ENCODE results near the gene GAS1.

The GAS1 gene

DNA sequence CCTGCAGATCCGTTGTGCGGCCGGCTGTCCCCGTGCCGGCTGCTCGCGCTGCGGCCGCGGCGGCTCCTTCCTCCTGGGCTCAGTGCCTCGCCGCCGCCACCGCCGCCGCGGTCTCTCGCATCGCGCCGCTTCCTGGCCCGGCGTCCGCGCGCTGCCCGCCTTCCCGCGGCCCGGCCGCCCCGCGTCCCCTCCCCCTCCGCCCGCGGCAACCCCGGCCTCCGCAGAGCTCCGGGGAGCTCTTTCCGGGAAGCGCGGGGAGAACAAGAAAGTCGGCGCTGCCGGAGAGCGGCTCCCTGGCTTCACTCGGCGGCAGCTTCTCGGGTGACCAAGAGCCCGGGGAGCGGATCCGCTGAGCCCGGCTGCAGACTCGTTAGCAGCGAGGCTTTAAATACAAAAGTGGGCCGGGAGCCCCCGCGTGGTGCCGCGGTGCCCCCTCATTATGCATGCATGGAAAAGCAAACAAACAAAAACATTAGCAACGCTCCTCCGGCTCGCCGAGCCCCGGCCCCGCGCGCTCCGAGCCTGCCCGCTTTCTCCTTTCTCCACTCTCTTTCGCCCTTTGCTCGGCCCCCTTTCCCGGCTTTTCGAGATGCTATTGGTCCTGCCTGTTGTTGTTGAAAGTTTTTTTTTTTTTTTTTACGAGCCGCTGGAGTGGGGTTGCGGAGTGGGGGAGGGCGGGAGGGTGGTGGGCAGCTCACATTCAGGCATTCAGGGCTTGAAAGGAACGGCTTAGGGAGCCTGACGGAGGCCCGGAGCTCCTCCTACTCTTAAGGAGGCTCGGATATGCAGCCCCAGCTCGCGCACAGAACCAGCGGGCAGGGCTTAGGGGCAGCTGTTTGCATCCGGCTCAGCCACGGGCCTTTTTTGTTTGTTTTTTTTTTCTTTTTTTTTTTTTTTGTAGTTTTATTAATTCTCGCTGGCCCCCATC is at the start of gene GAS1:
Gene GAS1, minus strand, starts transcription at position 361 of the 928 bp plus-strand sequence. CDS start 727 bp downstream, outside the sequence.
- FAIRE-seq: no peak

DNA sequence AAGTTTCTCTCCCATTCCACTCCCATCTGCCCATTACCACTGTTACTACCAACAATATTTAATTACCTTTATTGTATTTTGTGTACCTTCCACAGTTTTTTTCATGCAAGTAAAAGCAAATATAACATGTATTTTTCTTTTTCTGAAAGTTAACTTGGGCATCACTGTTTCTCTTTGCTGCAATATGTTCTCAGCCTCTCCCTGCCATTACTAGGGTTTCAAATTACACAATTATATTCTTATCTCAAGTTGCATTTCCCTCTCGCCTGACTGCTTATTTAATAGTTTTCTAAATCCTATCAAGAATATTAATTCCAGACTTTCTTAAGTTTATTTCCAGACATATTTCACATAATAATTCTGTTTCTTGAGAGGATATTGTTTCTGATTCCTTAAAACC is 46.9 kb upstream of the GAS1 start:
- no peak for FAIRE-seq

- no peak for FAIRE-seq
Observed at GRCh38 chr9:86993830-86994229, 46.5 kb upstream of the GAS1 start.

- no peak for FAIRE-seq
Observed at GRCh38 chr9:86991077-86991476, 43.8 kb upstream of the GAS1 start.

- FAIRE-seq: no peak
Observed at GRCh38 chr9:86990290-86990689, 43.0 kb upstream of the GAS1 start.

DNA sequence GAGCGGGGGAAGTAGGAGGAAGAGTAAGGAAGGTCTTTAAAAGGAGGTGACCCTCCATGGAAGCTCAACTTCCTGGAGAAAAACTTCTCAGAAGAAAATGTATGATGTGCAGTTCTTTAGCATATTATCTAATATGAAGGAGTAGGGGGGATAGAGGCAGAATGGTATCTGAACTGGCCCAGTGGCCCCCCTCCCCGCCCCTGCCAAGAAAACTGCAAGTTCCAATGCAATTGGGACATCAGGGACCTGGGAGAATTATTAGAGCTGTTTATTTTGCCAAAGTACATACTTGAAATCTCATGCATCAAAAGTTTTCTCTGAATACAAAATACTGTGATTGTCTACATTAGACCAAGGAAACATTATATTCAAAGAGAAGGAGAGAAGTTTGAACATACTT is 40.6 kb upstream of the GAS1 start:
- no peak for FAIRE-seq

- no peak for FAIRE-seq
Observed at GRCh38 chr9:86985132-86985647, 37.9 kb upstream of the GAS1 start.

GRCh38 chr9:86983620-86984259 is 36.4 kb upstream of the GAS1 start:
- FAIRE-seq: no peak

GRCh38 chr9:86983249-86983619 is 35.9 kb upstream of the GAS1 start:
- no peak for FAIRE-seq

GRCh38 chr9:86980802-86981201 is 33.5 kb upstream of the GAS1 start:
- no peak for FAIRE-seq

DNA sequence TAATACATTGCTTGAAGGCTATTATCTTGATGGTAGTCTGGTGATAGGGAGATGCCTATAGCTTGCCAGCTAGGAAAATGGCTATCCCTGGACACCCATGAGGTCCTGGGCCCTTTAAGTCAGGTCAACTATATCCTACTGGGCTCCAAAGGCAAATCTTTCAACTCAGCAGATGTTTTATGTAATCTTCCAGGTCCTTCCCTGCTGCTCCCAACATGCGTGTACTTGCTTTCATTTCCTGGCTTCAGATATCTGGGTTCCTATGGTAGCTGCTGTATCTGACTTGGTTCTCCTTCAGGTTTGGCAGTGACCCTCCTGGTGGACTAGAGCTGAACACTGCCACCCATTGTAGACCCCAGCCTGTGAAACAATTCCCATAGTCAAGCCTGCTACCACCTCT is 32.4 kb upstream of the GAS1 start:
- FAIRE-seq: no peak

GRCh38 chr9:86978922-86979474 is 31.7 kb upstream of the GAS1 start:
- FAIRE-seq: no peak

DNA sequence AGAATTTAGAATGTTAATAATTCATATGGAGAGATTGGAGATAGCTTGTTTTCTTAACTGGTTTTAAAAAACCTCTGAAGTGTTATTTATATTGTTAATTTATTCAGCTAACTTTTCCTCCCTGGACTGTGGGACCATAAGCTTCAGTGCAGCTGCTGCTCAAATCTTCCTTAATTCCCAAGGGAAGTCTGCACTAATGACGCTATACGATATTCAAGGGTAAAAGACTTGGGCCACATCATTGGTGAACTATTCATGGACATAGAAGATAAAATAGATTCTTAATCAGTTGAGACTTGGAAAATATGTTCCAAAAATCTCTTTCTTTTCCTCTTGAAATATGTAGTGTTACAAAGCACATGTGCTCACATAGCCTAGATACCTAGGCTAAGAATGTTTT is 31.1 kb upstream of the GAS1 start:
- no peak for FAIRE-seq

- FAIRE-seq: no peak
Observed at GRCh38 chr9:86977205-86977835, 30.0 kb upstream of the GAS1 start.

DNA sequence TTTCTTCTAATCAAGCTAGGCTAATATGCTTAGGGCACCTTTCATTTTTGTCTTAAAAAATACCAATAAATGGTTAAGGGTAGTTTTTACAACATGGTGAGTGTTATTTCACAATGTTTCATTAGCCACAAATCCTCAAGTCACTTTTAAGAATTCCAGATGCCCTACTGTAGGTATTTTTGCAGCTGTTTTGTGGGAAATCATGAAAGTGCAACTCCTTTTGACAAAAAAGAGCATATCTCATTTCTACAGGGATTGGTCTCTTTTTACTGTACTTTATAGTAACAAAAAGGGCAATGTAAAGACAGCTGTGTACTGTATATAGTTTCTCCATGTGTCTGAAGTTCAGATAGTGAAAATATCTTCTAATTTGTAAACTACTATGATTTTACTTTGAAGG is 28.3 kb upstream of the GAS1 start:
- no peak for FAIRE-seq

DNA sequence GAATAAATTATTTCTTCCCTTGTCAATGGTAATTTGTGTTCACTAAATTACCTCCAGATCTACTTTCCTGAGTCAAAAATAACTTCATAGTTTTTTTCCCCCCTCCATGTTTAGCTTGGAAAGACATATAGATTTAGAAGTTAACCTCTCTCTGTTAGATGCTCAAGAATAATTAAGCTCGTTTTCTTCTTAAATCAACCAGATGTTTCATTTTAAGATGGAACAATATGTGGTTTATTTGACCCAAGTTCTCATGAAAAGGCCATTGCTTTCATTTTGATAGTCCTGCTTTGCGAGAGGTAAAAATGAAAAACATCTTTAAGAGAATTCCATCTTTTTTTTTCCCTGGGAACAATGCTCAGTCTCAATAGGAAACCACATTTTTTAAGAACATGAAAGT is 27.7 kb upstream of the GAS1 start:
- FAIRE-seq: no peak

DNA sequence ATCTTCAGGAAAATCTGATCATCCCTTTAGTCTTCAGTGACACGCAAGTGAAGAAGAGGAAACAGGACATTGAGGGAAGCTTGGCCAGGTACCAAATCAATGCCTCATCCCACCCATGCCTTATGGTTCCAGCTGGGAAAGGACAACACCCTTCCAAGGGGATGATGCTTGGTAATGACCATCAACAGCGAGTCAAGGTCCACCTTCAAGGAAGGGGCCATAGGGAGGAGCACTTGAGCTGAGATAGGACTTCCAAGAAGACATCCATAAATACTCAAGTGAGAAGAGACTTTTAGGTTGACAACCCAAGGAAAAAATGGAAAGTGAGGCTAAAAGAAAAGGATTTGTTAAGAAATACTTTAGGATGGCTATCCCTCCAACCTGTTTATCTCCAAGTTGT is 27.1 kb upstream of the GAS1 start:
- FAIRE-seq: no peak

DNA sequence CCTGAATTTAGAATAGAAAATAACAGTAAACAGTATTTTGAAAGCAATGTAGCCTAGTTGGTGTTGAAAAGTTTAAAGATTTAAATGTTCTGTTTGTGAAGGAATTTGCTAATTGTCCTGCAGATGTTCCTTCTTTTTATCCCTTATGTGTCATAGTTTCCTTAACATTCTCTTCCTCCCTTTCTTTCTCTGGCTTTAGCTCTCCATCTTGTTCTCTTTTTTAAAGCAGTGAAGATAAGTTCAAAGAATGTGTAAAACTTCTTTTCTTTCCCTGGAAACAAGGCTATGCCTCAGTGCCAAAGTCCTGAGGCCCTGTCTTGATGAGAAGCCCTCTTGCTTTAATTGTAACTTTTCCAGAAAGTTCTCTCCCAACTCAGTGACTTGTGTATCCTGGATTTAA is 24.4 kb upstream of the GAS1 start:
- FAIRE-seq: no peak

- no peak for FAIRE-seq
Observed at GRCh38 chr9:86968258-86968920, 21.1 kb upstream of the GAS1 start.

DNA sequence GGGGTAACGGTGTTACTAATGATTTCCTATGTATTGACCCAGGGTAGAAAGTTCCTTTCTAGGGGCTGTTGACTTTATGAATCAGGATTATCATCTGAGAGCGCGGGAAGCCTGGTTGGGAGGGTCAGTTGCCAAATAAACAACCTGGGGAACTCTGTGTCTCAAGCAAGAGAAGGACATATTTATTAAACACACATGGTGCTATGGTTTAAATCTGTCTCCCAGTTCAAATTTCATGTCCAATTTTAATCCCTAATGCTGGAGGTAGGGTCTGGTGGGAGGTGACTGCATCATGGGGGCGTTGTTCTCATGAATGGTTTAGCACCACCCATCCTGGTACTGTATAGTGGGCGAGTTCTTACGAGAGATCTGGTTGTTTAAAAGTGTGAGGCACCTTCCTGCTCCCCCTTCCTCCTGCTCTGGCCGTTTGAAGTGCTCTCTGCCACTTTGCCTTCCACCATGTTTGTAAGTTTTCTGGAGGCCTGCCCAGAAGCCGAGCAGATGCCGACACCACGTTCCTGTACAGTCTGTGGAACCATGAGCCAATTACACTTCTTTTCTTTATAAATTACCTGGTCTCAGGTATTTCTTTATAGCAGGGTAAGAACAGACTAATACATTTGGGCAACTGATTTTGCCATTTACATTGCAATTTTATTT is 19.7 kb upstream of the GAS1 start:
- FAIRE-seq: no peak

- no peak for FAIRE-seq
Observed at GRCh38 chr9:86965636-86966395, 18.5 kb upstream of the GAS1 start.
